Sciatic nerve (tissue), 2 donors: ENCODE measurements around the gene ACSS3. TPM values are rescaled to one million over a fixed set of nuclear protein-coding genes. Genes with fewer than 3 reads are reported as not detected.
A peak's percentile ranks its signal among the peaks of the same experiment; 100 is the strongest.
"Not testable (repeated sequence)": the region's sequence is repeated elsewhere in the genome, so short reads cannot be mapped to it uniquely, and the experiment has no call there.

ENCODE experiments used
- ATAC-seq: fragments of 200-7000 bp; cut with Tn5 transposase; one replicate; pipeline ENCODE4 v1.9.1; 2020; ENCODE audit warnings: mild to moderate bottlenecking, moderate library complexity
- DNase-seq: peaks from one replicate; pipeline ENCODE4 v3.0.0-alpha.2; 2020; ENCODE audit warnings: low spot score
- intact Hi-C: fragments of 100-400 bp; cut with DNase I; formaldehyde crosslinking; loops from one replicate; pipeline ENCODE4 v1.14.2; 2022
- total RNA-seq: library from RNA; stranded (reverse); fragmentation: NEBNext Ultra II Directional; extraction: Animal tissue kit (Norgen Biotek cat#: 25700); gene quantifications from one replicate; pipeline ENCODE4 v1.2.1, GENCODE V29; 2021
- donor health status: DM: no; HTN: no; CAD: no.
- donor health status: DM: no; HTN: no; CAD: no.

Gene ACSS3
- total RNA-seq, result 41.2 TPM

GRCh38 chr12:81077686-81078441 lies at the start of gene ACSS3:
Gene ACSS3, plus strand, starts transcription at chr12:81078079. Its CDS starts 42 bp downstream, at chr12:81078121.
- DNase-seq (peak; percentile 79), ATAC-seq (peak; percentile 85)
- intact Hi-C loops, result no loop called here

GRCh38 chr12:81034926-81035325 lies 43.0 kb upstream of the ACSS3 start:
- no peak for DNase-seq
- ATAC-seq, result no peak
- intact Hi-C loops, result no loop called here

- intact Hi-C loops, result no loop called here
- ATAC-seq (no peak), DNase-seq (no peak)
Observed at GRCh38 chr12:81039231-81039630, 38.6 kb upstream of the ACSS3 start.

- ATAC-seq (no peak), DNase-seq (no peak)
- intact Hi-C loops, result no loop called here
Observed at GRCh38 chr12:81043979-81044740, 33.7 kb upstream of the ACSS3 start.

- intact Hi-C loops, DNase-seq, ATAC-seq: not testable (repeated sequence)
Observed at GRCh38 chr12:81064971-81065370, 12.9 kb upstream of the ACSS3 start.

GRCh38 chr12:81070846-81071245 lies 7.0 kb upstream of the ACSS3 start:
- no peak for DNase-seq
- intact Hi-C loops, result no loop called here
- ATAC-seq, result no peak

GRCh38 chr12:81075539-81075938 lies 2.3 kb upstream of the ACSS3 start:
- no peak for DNase-seq
- ATAC-seq, result no peak
- intact Hi-C loops, result no loop called here

GRCh38 chr12:81077329-81077685 lies 572 bp upstream of the ACSS3 start:
- ATAC-seq (peak; percentile 80), DNase-seq (peak; percentile 56)
- intact Hi-C loops, result no loop called here

- DNase-seq (no peak), ATAC-seq (peak; percentile 50)
- intact Hi-C loops, result no loop called here
Observed at GRCh38 chr12:81078469-81079196, 754 bp downstream of the ACSS3 start.

GRCh38 chr12:81079280-81080076 lies 1.6 kb downstream of the ACSS3 start:
- DNase-seq (no peak), ATAC-seq (peak; percentile 21)
- intact Hi-C loops, result no loop called here

- peak; percentile 54 for ATAC-seq
- intact Hi-C loops, result no loop called here
- DNase-seq, result no peak
Observed at GRCh38 chr12:81080431-81080983, 2.6 kb downstream of the ACSS3 start.

GRCh38 chr12:81081726-81082125 lies 3.8 kb downstream of the ACSS3 start:
- intact Hi-C loops, result no loop called here
- DNase-seq (no peak), ATAC-seq (no peak)

- intact Hi-C loops, result no loop called here
- no peak for ATAC-seq
- DNase-seq, result no peak
Observed at GRCh38 chr12:81083018-81083417, 5.1 kb downstream of the ACSS3 start.

- DNase-seq (no peak), ATAC-seq (no peak)
- intact Hi-C loops, result no loop called here
Observed at GRCh38 chr12:81083906-81084513, 6.1 kb downstream of the ACSS3 start.

GRCh38 chr12:81084811-81085350 lies 7.0 kb downstream of the ACSS3 start:
- ATAC-seq (no peak), DNase-seq (no peak)
- intact Hi-C loops, result no loop called here

GRCh38 chr12:81085832-81086231 lies 8.0 kb downstream of the ACSS3 start:
- intact Hi-C loops, result no loop called here
- DNase-seq, result no peak
- no peak for ATAC-seq

- no peak for DNase-seq
- intact Hi-C loops, result no loop called here
- ATAC-seq, result no peak
Observed at GRCh38 chr12:81086342-81086741, 8.5 kb downstream of the ACSS3 start.

GRCh38 chr12:81088221-81088620 lies 10.3 kb downstream of the ACSS3 start:
- intact Hi-C loops, result no loop called here
- no peak for ATAC-seq
- DNase-seq, result no peak
